HL-60 (cell line): Measurements from ENCODE around the gene DENND6A.

Source experiments
- GABPA ChIP-seq: IDR thresholded peaks from 2 replicates; pipeline ENCODE4 v1.6.1; 2012; ENCODE audit warnings: low read depth
- TF ChIP-seq, protein P1 (sequence below): IDR thresholded peaks from one replicate; pipeline ENCODE4 v1.5.1; 2011; ENCODE audit warnings: low read length, control low read depth, inconsistent platforms; ENCODE audit not compliant: insufficient read depth

DNA sequence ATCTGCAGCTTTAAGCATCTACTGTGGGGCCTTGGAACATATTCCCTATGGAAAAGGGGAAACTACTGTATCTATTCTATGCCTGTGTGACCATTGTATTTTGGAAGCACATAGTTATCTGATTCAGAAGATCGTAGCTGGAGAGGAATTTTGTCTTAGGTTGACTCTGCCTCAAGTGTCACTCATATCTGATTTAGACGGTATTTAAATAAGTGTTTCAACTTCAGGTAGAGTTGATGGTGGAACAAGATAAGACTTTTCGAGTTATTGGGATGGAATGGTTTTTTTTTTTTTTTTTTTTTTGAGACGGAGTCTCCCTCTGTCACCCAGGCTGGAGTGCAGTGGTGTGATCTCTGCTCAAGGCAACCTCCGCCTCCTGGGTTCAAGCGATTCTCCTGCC, 8.9 kb upstream of the DENND6A start:
- TF ChIP-seq GABPA, result no peak
- TF ChIP-seq, protein P1, sequence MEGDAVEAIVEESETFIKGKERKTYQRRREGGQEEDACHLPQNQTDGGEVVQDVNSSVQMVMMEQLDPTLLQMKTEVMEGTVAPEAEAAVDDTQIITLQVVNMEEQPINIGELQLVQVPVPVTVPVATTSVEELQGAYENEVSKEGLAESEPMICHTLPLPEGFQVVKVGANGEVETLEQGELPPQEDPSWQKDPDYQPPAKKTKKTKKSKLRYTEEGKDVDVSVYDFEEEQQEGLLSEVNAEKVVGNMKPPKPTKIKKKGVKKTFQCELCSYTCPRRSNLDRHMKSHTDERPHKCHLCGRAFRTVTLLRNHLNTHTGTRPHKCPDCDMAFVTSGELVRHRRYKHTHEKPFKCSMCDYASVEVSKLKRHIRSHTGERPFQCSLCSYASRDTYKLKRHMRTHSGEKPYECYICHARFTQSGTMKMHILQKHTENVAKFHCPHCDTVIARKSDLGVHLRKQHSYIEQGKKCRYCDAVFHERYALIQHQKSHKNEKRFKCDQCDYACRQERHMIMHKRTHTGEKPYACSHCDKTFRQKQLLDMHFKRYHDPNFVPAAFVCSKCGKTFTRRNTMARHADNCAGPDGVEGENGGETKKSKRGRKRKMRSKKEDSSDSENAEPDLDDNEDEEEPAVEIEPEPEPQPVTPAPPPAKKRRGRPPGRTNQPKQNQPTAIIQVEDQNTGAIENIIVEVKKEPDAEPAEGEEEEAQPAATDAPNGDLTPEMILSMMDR, result no peak
